ENCODE results near the gene HIC2.
"Not testable (repeated sequence)": the region's sequence is repeated elsewhere in the genome, so short reads cannot be mapped to it uniquely, and the experiment has no call there.

DNA sequence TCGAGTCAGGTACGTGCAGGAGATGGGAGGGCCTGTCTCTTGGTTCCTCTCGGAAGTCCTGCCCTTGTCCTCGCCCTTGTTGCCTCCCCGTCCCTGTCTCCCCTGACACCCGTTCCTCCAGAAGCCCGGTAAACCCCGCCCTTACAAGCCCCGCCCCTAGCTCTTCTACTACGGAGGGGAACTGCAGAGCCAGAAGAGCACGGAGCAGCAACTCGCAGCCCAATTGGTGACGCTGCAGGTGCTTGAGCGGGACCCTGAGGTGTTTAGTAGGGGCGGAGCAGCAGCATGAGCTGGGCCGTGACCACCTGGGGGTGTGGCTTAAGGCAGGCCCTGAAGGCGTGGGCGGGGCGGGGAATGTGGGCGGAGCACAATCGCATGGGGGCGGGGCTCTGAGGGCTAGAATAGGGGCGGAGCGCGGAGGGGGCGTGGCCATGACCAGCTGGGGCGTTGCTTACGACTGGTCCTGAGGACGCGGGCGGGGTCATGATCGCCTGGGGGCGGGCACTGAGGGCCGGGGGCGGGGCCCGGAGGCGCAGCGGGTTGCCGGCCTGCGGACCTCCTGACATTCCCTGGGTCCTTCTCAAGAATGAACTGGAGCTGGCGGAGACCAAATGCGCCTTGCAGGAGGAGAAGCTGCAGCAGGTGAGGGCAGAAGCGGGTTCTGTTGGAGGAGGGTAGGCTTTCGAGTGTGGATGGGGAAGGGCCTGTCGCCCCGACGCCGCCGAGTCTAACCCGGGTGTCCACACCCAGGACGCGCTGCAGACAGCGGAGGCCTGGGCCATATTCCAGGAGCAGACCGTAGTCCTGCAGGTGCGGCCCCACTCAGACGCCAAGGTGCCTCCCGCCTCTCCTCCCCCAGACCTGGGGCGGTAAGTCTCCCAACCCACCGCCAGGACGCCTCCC, 51.3 kb downstream of the HIC2 start:
- TF ChIP-seq CTCF (IDR thresholded peaks at IDR 0.05; ENCODE audit: low read depth, low read length); POLR2A (IDR thresholded peaks at IDR 0.05; ENCODE audit: extremely low read depth, insufficient read length): not testable (repeated sequence)

All from NB4 (cell line).